Measurements from ENCODE around the gene STAT4. TPM values are rescaled to one million over a fixed set of nuclear protein-coding genes. Genes with fewer than 3 reads are reported as not detected.

STAT4 gene
- total RNA-seq, 2 experiments from 2014 or later, result 52.4 to 52.6 TPM

- no peak overlapping the region for H3K27ac Mint-ChIP-seq
- peaks cover 7% of the 10 kb centered on the region for H3K9me3 Mint-ChIP-seq
- H3K27me3 Mint-ChIP-seq, result no peaks in the 10 kb centered on the region
- intact Hi-C loops (cut with micrococcal nuclease), result loop anchor here (5.0 kb wide), 1 partner anchor 36 kb away; no protein-coding TSS in a partner anchor
- peaks cover 38% of the 10 kb centered on the region for H3K4me1 Mint-ChIP-seq (ENCODE audit: low read depth)
- H3K4me3 Mint-ChIP-seq, result no peak overlapping the region
- DNase-seq, result no peak
- POLR2A ChIA-PET, result interaction anchor here (1.0 to 4.4 kb wide), 6 partner anchors 10 to 132 kb away, joined by 3 to 31 read pairs (median 6); partner anchors contain the start of gene GLS
- CTCF ChIA-PET, result interaction anchor here (1.3 to 1.9 kb wide), 2 partner anchors 17 to 142 kb away, joined by 4 to 7 read pairs; no protein-coding TSS in a partner anchor
- H3K36me3 Mint-ChIP-seq, result peaks cover 20% of the 10 kb centered on the region
These were observed 137.2 kb downstream of the STAT4 start for GRCh38 chr2:191013682-191013931.

GRCh38 chr2:191012845-191013681 is 137.7 kb downstream of the STAT4 start:
- POLR2A ChIA-PET, result interaction anchor here (0.6 to 4.4 kb wide), 16 partner anchors 7 to 669 kb away, joined by 3 to 31 read pairs (median 3); partner anchors contain the start of gene GLS
- intact Hi-C loops (cut with micrococcal nuclease), result loop anchor here (1.0 to 5.0 kb wide), 2 partner anchors 12 to 36 kb away; no protein-coding TSS in a partner anchor
- DNase-seq, result no peak
- Mint-ChIP-seq H3K9me3 (peaks cover 7% of the 10 kb centered on the region), H3K4me1 (ENCODE audit: low read depth) (peaks cover 38% of the 10 kb centered on the region), H3K36me3 (peaks cover 24% of the 10 kb centered on the region), H3K4me3 (no peak overlapping the region), H3K27ac (no peak overlapping the region), H3K27me3 (no peaks in the 10 kb centered on the region)
- CTCF ChIA-PET, result interaction anchor here (1.0 to 2.0 kb wide), 8 partner anchors 10 to 143 kb away, joined by 3 to 7 read pairs (median 4); no protein-coding TSS in a partner anchor

DNA sequence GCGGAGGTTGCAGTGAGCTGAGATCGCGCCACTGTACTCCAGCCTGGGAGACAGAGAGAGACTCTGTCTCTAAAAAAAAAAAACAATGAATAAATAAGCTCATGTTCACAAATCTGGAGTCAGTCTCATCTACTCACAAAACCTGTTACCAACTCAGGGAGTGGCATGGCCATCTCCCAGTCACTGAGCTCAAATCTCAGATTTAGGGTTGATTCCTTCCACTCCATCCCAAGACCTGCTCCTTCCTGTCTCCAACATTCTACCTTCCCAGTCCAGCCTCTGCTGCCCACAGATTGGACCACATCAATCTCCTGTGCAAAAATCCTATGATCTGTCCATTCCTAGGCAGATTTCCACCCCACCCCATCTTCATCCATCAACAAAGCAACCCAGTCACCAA is 138.4 kb downstream of the STAT4 start:
- ChIA-PET POLR2A (interaction anchor here (0.5 to 4.4 kb wide), 16 partner anchors 8 to 668 kb away, joined by 3 to 31 read pairs (median 3); partner anchors contain the start of gene GLS), CTCF (interaction anchor here (1.0 to 2.0 kb wide), 7 partner anchors 11 to 144 kb away, joined by 3 to 6 read pairs (median 4); no protein-coding TSS in a partner anchor)
- DNase-seq, result no peak
- no peaks in the 10 kb centered on the region for H3K27me3 Mint-ChIP-seq
- H3K9me3 Mint-ChIP-seq, result peaks cover 7% of the 10 kb centered on the region
- peaks cover 38% of the 10 kb centered on the region for H3K4me1 Mint-ChIP-seq (ENCODE audit: low read depth)
- H3K27ac Mint-ChIP-seq, result no peak overlapping the region
- no peak overlapping the region for H3K4me3 Mint-ChIP-seq
- intact Hi-C loops (cut with micrococcal nuclease), result loop anchor here (1.0 to 5.0 kb wide), 2 partner anchors 11 to 35 kb away; no protein-coding TSS in a partner anchor
- H3K36me3 Mint-ChIP-seq, result peaks cover 32% of the 10 kb centered on the region

GRCh38 chr2:191010887-191011885 is 139.6 kb downstream of the STAT4 start:
- intact Hi-C loops (cut with micrococcal nuclease), result loop anchor here (5.0 kb wide), 1 partner anchor 34 kb away; no protein-coding TSS in a partner anchor
- H3K4me1 Mint-ChIP-seq (ENCODE audit: low read depth), result peaks cover 44% of the 10 kb centered on the region
- POLR2A ChIA-PET, result interaction anchor here (2.0 to 4.4 kb wide), 5 partner anchors 9 to 129 kb away, joined by 5 to 31 read pairs (median 15); partner anchors contain the start of gene GLS
- peaks cover 7% of the 10 kb centered on the region for H3K9me3 Mint-ChIP-seq
- no peak for DNase-seq
- CTCF ChIA-PET, result interaction anchor here (1.1 to 2.0 kb wide), 6 partner anchors 15 to 145 kb away, joined by 3 to 6 read pairs (median 4); no protein-coding TSS in a partner anchor
- H3K27ac Mint-ChIP-seq, result no peak overlapping the region
- H3K4me3 Mint-ChIP-seq, result no peak overlapping the region
- no peaks in the 10 kb centered on the region for H3K27me3 Mint-ChIP-seq
- peaks cover 43% of the 10 kb centered on the region for H3K36me3 Mint-ChIP-seq

DNA sequence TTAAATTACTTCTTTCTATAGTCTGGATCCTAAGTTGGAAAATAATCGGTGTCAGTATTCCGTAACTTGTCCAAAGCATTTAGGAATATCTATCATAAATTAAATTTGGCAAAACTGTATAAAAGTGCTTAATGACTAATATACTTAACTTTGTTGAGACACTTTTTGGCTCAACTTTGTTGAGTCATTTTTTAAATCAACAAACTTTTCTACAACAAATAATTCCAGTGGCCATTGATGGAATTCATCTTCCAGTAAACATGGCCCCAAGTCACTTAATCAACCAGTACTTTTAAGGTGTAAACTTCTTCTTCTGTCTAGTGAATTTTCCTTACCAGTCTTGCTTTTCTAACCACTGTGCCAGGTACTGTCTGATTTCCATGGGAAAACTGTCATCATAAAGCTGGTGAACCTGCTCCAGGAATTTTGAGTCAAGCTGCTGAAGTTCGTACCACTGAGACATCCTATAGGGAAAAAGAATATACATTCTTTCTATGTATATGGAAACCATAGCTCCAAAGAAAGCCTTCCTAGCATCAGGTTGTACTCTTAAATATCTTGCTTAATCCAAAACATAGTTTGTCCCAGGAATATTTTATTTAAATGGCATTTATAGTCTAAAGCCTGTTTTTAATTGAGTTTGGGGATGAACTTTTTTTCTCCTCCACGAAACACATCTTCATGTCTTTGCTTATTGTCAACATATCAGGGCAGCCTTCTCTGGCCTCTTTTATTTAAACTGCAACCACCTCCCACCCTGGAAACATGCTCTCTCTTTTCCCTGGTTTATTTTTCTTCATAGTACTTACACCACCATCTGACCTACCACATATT is 141.0 kb downstream of the STAT4 start:
- Mint-ChIP-seq H3K4me1 (ENCODE audit: low read depth) (peaks cover 56% of the 10 kb centered on the region), H3K27ac (peak overlapping the region; percentile 43)

GRCh38 chr2:191008286-191008685 is 142.5 kb downstream of the STAT4 start:
- POLR2A ChIA-PET, result interaction anchor here (1.1 kb wide), 1 partner anchor 19 kb away, joined by 4 read pairs; no protein-coding TSS in a partner anchor
- no peak for DNase-seq
- H3K4me1 Mint-ChIP-seq (ENCODE audit: low read depth), result peaks cover 70% of the 10 kb centered on the region
- H3K9me3 Mint-ChIP-seq, result peaks cover 18% of the 10 kb centered on the region
- peak overlapping the region; percentile 75 for H3K27ac Mint-ChIP-seq
- intact Hi-C loops (cut with micrococcal nuclease), result no loop called here
- H3K4me3 Mint-ChIP-seq, result no peak overlapping the region
- CTCF ChIA-PET, result interaction anchor here (1.0 kb wide), 1 partner anchor 21 kb away, joined by 6 read pairs; no protein-coding TSS in a partner anchor
- peaks cover 69% of the 10 kb centered on the region for H3K36me3 Mint-ChIP-seq
- H3K27me3 Mint-ChIP-seq, result no peaks in the 10 kb centered on the region

More for the DNA sequence above, 141.0 kb downstream of the STAT4 start:
- peaks cover 54% of the 10 kb centered on the region for H3K36me3 Mint-ChIP-seq
- CTCF ChIA-PET, result no interaction called here
- no peak for DNase-seq
- peaks cover 3% of the 10 kb centered on the region for H3K9me3 Mint-ChIP-seq
- peak overlapping the region; percentile 30 for H3K4me3 Mint-ChIP-seq
- POLR2A ChIA-PET, result interaction anchor here (2.6 kb wide), 1 partner anchor 11 kb away, joined by 15 read pairs; no protein-coding TSS in a partner anchor
- intact Hi-C loops (cut with micrococcal nuclease), result loop anchor here (5.0 kb wide), 1 partner anchor 32 kb away; no protein-coding TSS in a partner anchor
- H3K27me3 Mint-ChIP-seq, result no peaks in the 10 kb centered on the region

GRCh38 chr2:191006997-191007783 is 143.6 kb downstream of the STAT4 start:
- no peak for DNase-seq
- POLR2A ChIA-PET, result interaction anchor here (0.6 to 1.1 kb wide), 2 partner anchors 18 to 97 kb away, joined by 4 read pairs; no protein-coding TSS in a partner anchor
- Mint-ChIP-seq H3K27me3 (no peaks in the 10 kb centered on the region), H3K4me1 (ENCODE audit: low read depth) (peaks cover 80% of the 10 kb centered on the region), H3K4me3 (no peak overlapping the region), H3K27ac (peak overlapping the region; percentile 28), H3K36me3 (peaks cover 80% of the 10 kb centered on the region), H3K9me3 (peaks cover 19% of the 10 kb centered on the region)
- intact Hi-C loops (cut with micrococcal nuclease), result no loop called here
- CTCF ChIA-PET, result interaction anchor here (0.7 kb wide), 1 partner anchor 44 kb away, joined by 3 read pairs; no protein-coding TSS in a partner anchor

- H3K4me1 Mint-ChIP-seq (ENCODE audit: low read depth), result peaks cover 84% of the 10 kb centered on the region
- intact Hi-C loops (cut with micrococcal nuclease), result no loop called here
- no peak overlapping the region for H3K4me3 Mint-ChIP-seq
- ChIA-PET CTCF (no interaction called here), POLR2A (interaction anchor here (0.6 to 0.9 kb wide), 2 partner anchors 38 to 96 kb away, joined by 4 read pairs; no protein-coding TSS in a partner anchor)
- peak overlapping the region; percentile 28 for H3K27ac Mint-ChIP-seq
- no peaks in the 10 kb centered on the region for H3K27me3 Mint-ChIP-seq
- peaks cover 89% of the 10 kb centered on the region for H3K36me3 Mint-ChIP-seq
- DNase-seq, result no peak
- H3K9me3 Mint-ChIP-seq, result peaks cover 19% of the 10 kb centered on the region
These were observed 144.5 kb downstream of the STAT4 start for GRCh38 chr2:191006297-191006696.

DNA sequence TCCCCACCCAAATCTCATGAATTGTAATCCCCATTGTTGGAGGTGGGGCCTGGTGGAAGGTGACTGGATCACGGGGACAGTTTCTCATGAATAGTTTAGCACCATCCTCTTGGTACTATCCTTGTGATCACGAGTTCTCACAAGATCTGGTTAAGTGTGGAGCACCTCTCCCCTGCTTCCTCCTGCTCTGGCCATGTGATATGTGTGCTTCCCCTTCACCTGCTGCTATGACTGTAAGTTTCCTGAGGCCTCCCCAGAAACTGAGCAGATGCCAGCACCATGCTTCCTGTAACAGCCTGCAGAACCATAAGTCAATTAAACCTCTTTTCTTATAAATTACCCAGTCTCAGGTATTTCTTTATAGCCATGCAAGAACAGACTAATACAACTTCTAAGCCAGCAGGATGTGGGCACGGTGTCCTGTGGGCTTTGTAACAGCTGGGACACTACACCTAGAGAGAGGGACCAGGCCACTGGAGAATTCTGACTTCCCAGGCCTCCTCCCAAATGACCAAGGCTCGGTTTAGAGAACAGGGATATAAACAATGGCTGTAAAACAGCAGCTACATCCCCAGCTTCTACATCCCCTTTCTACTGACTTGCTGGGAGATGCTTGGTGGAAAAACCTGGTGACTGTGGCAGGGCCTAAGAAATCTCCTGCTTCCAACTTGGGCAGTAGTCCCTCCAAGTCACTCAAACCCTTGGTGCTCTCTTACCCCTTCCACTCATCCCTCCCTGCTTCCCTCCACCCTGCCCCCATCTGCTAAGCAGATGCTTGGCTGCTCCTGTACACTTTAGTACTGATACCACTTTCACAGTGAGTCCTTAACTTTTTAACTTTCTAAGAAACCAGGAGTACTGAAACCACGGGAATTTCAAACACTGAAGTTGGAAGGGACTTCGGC is 147.1 kb downstream of the STAT4 start:
- no peak overlapping the region for H3K4me3 Mint-ChIP-seq
- H3K4me1 Mint-ChIP-seq (ENCODE audit: low read depth), result peaks cover 83% of the 10 kb centered on the region
- H3K27ac Mint-ChIP-seq, result peak overlapping the region; percentile 63
- intact Hi-C loops (cut with micrococcal nuclease), result loop anchor here (2.0 kb wide), 1 partner anchor 21 kb away; no protein-coding TSS in a partner anchor
- H3K27me3 Mint-ChIP-seq, result no peaks in the 10 kb centered on the region
- H3K9me3 Mint-ChIP-seq, result peaks cover 19% of the 10 kb centered on the region
- no peak for DNase-seq
- H3K36me3 Mint-ChIP-seq, result peaks cover 97% of the 10 kb centered on the region
- ChIA-PET POLR2A (interaction anchor here (1.4 to 1.6 kb wide), 3 partner anchors 8 to 36 kb away, joined by 3 to 12 read pairs (median 4); no protein-coding TSS in a partner anchor), CTCF (no interaction called here)
